Fibroblast of skin of left biceps (primary cell): Measurements from ENCODE around the gene STC2.
A peak's percentile ranks its signal among the peaks of the same experiment; 100 is the strongest.
"Not testable (repeated sequence)": the region's sequence is repeated elsewhere in the genome, so short reads cannot be mapped to it uniquely, and the experiment has no call there.

Source experiments
- DNase-seq, 2 experiments: peaks; one replicate each; pipeline ENCODE4 v3.0.0-alpha.2; 2013; ENCODE audit warnings: low read depth in 2 of 2

STC2 gene

GRCh38 chr5:173296737-173297676 lies 31.2 kb downstream of the STC2 start:
- no peak for DNase-seq

GRCh38 chr5:173295796-173296195 lies 32.4 kb downstream of the STC2 start:
- no peak for DNase-seq

GRCh38 chr5:173294673-173295320 lies 33.4 kb downstream of the STC2 start:
- DNase-seq = no peak

- DNase-seq = peak; percentile 48 to 49
Measured at GRCh38 chr5:173293817-173294672, 34.2 kb downstream of the STC2 start.

- no peak for DNase-seq
Measured at GRCh38 chr5:173291722-173292658, 36.2 kb downstream of the STC2 start.

- no peak for DNase-seq
Measured at GRCh38 chr5:173290477-173291131, 37.6 kb downstream of the STC2 start.

- no peak for DNase-seq
Measured at GRCh38 chr5:173289372-173289771, 38.8 kb downstream of the STC2 start.

GRCh38 chr5:173288632-173289031 lies 39.6 kb downstream of the STC2 start:
- DNase-seq = no peak

GRCh38 chr5:173287086-173287485 lies 41.1 kb downstream of the STC2 start:
- no peak for DNase-seq

- not testable (repeated sequence) for DNase-seq
Measured at GRCh38 chr5:173284343-173284958, 43.8 kb downstream of the STC2 start.

GRCh38 chr5:173283318-173284288 lies 44.6 kb downstream of the STC2 start:
- no peak for DNase-seq

GRCh38 chr5:173282916-173283315 lies 45.3 kb downstream of the STC2 start:
- DNase-seq = no peak

GRCh38 chr5:173281910-173282309 lies 46.3 kb downstream of the STC2 start:
- DNase-seq = no peak

- no peak for DNase-seq
Measured at GRCh38 chr5:173279166-173279565, 49.0 kb downstream of the STC2 start.

- DNase-seq = no peak
Measured at GRCh38 chr5:173278641-173279040, 49.6 kb downstream of the STC2 start.

GRCh38 chr5:173278172-173278571 lies 50.0 kb downstream of the STC2 start:
- DNase-seq = no peak

- no peak for DNase-seq
Measured at GRCh38 chr5:173274771-173275170, 53.4 kb downstream of the STC2 start.

GRCh38 chr5:173271419-173271818 lies 56.8 kb downstream of the STC2 start:
- no peak for DNase-seq
